Measurements from ENCODE around the gene GALNT10.

DNA sequence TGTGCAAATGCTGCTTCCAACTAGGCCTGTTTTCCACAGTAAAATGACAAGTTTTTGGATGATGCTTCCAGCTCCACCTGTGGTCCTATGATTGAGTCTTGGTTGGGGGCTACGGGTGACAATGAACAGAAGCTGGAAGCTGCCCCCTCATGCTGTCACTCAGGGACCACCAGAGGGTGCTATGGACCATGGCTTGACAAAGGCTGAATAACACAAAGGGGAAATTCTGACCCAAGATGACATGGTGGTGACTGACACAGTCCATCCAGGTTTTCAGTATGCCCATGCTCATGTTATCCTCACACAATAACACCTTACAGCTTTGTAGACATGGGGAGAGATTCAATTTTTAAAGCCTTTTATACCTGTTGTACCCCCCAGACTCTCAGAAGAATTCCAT lies 231.3 kb downstream of the GALNT10 start:
- TF ChIP-seq, protein P1, sequence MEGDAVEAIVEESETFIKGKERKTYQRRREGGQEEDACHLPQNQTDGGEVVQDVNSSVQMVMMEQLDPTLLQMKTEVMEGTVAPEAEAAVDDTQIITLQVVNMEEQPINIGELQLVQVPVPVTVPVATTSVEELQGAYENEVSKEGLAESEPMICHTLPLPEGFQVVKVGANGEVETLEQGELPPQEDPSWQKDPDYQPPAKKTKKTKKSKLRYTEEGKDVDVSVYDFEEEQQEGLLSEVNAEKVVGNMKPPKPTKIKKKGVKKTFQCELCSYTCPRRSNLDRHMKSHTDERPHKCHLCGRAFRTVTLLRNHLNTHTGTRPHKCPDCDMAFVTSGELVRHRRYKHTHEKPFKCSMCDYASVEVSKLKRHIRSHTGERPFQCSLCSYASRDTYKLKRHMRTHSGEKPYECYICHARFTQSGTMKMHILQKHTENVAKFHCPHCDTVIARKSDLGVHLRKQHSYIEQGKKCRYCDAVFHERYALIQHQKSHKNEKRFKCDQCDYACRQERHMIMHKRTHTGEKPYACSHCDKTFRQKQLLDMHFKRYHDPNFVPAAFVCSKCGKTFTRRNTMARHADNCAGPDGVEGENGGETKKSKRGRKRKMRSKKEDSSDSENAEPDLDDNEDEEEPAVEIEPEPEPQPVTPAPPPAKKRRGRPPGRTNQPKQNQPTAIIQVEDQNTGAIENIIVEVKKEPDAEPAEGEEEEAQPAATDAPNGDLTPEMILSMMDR (conservative IDR thresholded peaks at IDR 0.05; ENCODE audit: low read depth in 2 of 2) = peak; percentile 70 to 92
- TF ChIP-seq EZH2 (IDR thresholded peaks at IDR 0.05; ENCODE audit: low read depth, unreplicated experiment) (no peak), EZH2phosphoT487 (IDR thresholded peaks at IDR 0.05; ENCODE audit: unreplicated experiment) (no peak), ZNF331 (CRISPR knock-in tag; IDR thresholded peaks at IDR 0.05; ENCODE audit: low read depth) (no peak), JUNB (IDR thresholded peaks at IDR 0.05; ENCODE audit: unreplicated experiment) (no peak), POLR2AphosphoS5 (IDR thresholded peaks at IDR 0.05; ENCODE audit: low read depth) (no peak), CREB1 (CRISPR knock-in tag; IDR thresholded peaks at IDR 0.05; ENCODE audit: low read depth) (no peak), STAT1 (IDR thresholded peaks at IDR 0.05; ENCODE audit: unreplicated experiment) (no peak), NANOG (IDR thresholded peaks at IDR 0.05; ENCODE audit: borderline replicate concordance) (no peak), ZNF114 (CRISPR knock-in tag; IDR thresholded peaks at IDR 0.05) (no peak)
- TF ChIP-seq, protein P2, sequence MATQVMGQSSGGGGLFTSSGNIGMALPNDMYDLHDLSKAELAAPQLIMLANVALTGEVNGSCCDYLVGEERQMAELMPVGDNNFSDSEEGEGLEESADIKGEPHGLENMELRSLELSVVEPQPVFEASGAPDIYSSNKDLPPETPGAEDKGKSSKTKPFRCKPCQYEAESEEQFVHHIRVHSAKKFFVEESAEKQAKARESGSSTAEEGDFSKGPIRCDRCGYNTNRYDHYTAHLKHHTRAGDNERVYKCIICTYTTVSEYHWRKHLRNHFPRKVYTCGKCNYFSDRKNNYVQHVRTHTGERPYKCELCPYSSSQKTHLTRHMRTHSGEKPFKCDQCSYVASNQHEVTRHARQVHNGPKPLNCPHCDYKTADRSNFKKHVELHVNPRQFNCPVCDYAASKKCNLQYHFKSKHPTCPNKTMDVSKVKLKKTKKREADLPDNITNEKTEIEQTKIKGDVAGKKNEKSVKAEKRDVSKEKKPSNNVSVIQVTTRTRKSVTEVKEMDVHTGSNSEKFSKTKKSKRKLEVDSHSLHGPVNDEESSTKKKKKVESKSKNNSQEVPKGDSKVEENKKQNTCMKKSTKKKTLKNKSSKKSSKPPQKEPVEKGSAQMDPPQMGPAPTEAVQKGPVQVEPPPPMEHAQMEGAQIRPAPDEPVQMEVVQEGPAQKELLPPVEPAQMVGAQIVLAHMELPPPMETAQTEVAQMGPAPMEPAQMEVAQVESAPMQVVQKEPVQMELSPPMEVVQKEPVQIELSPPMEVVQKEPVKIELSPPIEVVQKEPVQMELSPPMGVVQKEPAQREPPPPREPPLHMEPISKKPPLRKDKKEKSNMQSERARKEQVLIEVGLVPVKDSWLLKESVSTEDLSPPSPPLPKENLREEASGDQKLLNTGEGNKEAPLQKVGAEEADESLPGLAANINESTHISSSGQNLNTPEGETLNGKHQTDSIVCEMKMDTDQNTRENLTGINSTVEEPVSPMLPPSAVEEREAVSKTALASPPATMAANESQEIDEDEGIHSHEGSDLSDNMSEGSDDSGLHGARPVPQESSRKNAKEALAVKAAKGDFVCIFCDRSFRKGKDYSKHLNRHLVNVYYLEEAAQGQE (IDR thresholded peaks at IDR 0.05; ENCODE audit: unreplicated experiment) = no peak
- TF ChIP-seq, protein P3, sequence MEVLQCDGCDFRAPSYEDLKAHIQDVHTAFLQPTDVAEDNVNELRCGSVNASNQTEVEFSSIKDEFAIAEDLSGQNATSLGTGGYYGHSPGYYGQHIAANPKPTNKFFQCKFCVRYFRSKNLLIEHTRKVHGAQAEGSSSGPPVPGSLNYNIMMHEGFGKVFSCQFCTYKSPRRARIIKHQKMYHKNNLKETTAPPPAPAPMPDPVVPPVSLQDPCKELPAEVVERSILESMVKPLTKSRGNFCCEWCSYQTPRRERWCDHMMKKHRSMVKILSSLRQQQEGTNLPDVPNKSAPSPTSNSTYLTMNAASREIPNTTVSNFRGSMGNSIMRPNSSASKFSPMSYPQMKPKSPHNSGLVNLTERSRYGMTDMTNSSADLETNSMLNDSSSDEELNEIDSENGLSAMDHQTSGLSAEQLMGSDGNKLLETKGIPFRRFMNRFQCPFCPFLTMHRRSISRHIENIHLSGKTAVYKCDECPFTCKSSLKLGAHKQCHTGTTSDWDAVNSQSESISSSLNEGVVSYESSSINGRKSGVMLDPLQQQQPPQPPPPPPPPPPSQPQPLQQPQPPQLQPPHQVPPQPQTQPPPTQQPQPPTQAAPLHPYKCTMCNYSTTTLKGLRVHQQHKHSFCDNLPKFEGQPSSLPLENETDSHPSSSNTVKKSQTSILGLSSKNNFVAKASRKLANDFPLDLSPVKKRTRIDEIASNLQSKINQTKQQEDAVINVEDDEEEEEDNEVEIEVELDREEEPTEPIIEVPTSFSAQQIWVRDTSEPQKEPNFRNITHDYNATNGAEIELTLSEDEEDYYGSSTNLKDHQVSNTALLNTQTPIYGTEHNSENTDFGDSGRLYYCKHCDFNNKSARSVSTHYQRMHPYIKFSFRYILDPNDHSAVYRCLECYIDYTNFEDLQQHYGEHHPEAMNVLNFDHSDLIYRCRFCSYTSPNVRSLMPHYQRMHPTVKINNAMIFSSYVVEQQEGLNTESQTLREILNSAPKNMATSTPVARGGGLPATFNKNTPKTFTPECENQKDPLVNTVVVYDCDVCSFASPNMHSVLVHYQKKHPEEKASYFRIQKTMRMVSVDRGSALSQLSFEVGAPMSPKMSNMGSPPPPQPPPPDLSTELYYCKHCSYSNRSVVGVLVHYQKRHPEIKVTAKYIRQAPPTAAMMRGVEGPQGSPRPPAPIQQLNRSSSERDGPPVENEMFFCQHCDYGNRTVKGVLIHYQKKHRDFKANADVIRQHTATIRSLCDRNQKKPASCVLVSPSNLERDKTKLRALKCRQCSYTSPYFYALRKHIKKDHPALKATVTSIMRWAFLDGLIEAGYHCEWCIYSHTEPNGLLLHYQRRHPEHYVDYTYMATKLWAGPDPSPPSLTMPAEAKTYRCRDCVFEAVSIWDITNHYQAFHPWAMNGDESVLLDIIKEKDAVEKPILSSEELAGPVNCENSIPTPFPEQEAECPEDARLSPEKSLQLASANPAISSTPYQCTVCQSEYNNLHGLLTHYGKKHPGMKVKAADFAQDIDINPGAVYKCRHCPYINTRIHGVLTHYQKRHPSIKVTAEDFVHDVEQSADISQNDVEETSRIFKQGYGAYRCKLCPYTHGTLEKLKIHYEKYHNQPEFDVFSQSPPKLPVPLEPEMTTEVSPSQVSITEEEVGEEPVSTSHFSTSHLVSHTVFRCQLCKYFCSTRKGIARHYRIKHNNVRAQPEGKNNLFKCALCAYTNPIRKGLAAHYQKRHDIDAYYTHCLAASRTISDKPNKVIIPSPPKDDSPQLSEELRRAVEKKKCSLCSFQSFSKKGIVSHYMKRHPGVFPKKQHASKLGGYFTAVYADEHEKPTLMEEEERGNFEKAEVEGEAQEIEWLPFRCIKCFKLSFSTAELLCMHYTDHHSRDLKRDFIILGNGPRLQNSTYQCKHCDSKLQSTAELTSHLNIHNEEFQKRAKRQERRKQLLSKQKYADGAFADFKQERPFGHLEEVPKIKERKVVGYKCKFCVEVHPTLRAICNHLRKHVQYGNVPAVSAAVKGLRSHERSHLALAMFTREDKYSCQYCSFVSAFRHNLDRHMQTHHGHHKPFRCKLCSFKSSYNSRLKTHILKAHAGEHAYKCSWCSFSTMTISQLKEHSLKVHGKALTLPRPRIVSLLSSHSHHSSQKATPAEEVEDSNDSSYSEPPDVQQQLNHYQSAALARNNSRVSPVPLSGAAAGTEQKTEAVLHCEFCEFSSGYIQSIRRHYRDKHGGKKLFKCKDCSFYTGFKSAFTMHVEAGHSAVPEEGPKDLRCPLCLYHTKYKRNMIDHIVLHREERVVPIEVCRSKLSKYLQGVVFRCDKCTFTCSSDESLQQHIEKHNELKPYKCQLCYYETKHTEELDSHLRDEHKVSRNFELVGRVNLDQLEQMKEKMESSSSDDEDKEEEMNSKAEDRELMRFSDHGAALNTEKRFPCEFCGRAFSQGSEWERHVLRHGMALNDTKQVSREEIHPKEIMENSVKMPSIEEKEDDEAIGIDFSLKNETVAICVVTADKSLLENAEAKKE (CRISPR knock-in tag; IDR thresholded peaks at IDR 0.05) = no peak
- TF ChIP-seq, protein P4, sequence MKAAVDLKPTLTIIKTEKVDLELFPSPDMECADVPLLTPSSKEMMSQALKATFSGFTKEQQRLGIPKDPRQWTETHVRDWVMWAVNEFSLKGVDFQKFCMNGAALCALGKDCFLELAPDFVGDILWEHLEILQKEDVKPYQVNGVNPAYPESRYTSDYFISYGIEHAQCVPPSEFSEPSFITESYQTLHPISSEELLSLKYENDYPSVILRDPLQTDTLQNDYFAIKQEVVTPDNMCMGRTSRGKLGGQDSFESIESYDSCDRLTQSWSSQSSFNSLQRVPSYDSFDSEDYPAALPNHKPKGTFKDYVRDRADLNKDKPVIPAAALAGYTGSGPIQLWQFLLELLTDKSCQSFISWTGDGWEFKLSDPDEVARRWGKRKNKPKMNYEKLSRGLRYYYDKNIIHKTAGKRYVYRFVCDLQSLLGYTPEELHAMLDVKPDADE (IDR thresholded peaks at IDR 0.05) = no peak

Measured in GM23338 (cell line).